Astrocyte (in vitro differentiated cells and primary cell): ENCODE results near the gene CNTN6. TPM values are rescaled to one million over a fixed set of nuclear protein-coding genes. Genes with fewer than 3 reads are reported as not detected.

ENCODE experiments used
- DNase-seq: peaks from one replicate; pipeline ENCODE4 v3.0.0-alpha.2; 2010; ENCODE audit warnings: low read depth
- FAIRE-seq: peaks from 2 replicates; lab custom pipeline; 2011; peaks lifted over from hg19 to GRCh38; lab: Jason Lieb, UNC
- H2AFZ ChIP-seq: 2 replicates; pipeline ENCODE4 v1.6.0; 2012; ENCODE audit warnings: low read depth, low read length, inconsistent platforms
- H3K27ac ChIP-seq: 2 replicates; pipeline ENCODE4 v1.5.1; 2011; ENCODE audit warnings: low read depth, low read length, inconsistent platforms
- H3K27me3 ChIP-seq: 2 replicates; pipeline ENCODE4 v1.6.0; 2011; ENCODE audit warnings: low read length, inconsistent platforms; ENCODE audit not compliant: insufficient read depth
- H3K36me3 ChIP-seq: 2 replicates; pipeline ENCODE4 v1.5.1; 2011; ENCODE audit warnings: low read length, inconsistent platforms; ENCODE audit not compliant: insufficient read depth
- H3K4me1 ChIP-seq: 2 replicates; pipeline ENCODE4 v1.5.1; 2011; ENCODE audit warnings: low read length, inconsistent platforms; ENCODE audit not compliant: insufficient read depth
- H3K4me2 ChIP-seq: 2 replicates; pipeline ENCODE4 v1.6.0; 2012; ENCODE audit warnings: low read length, inconsistent platforms
- H3K4me3 ChIP-seq: 2 replicates; pipeline ENCODE4 v1.5.1; 2011; ENCODE audit warnings: low read depth, mild to moderate bottlenecking, low read length, inconsistent platforms; ENCODE audit not compliant: insufficient read depth
- H3K79me2 ChIP-seq: 2 replicates; pipeline ENCODE4 v1.6.0; 2012; ENCODE audit warnings: mild to moderate bottlenecking, low read length, inconsistent platforms; ENCODE audit not compliant: insufficient read depth
- H3K9ac ChIP-seq: 2 replicates; pipeline ENCODE4 v1.6.0; 2012; ENCODE audit warnings: mild to moderate bottlenecking, low read length, inconsistent platforms
- H3K9me3 ChIP-seq: 2 replicates; pipeline ENCODE4 v1.5.1; 2012; ENCODE audit warnings: low read depth, mild to moderate bottlenecking, low read length, inconsistent platforms; ENCODE audit not compliant: insufficient read depth
- H4K20me1 ChIP-seq: 2 replicates; pipeline ENCODE4 v1.6.0; 2012; ENCODE audit warnings: low read length, inconsistent platforms; ENCODE audit not compliant: insufficient read depth
- H3K27ac Mint-ChIP-seq: one replicate; pipeline ENCODE4 v1.8.0; 2021; ENCODE audit warnings: mild to moderate bottlenecking, mixed read lengths; ENCODE audit not compliant: unreplicated experiment
- H3K27me3 Mint-ChIP-seq: one replicate; pipeline ENCODE4 v1.8.0; 2021; ENCODE audit warnings: low read depth, mixed read lengths; ENCODE audit not compliant: unreplicated experiment
- H3K36me3 Mint-ChIP-seq: one replicate; pipeline ENCODE4 v1.8.0; 2021; ENCODE audit warnings: low read depth, mixed read lengths; ENCODE audit not compliant: unreplicated experiment
- H3K4me1 Mint-ChIP-seq: one replicate; pipeline ENCODE4 v1.8.0; 2021; ENCODE audit warnings: low read depth, mixed read lengths; ENCODE audit not compliant: unreplicated experiment
- H3K4me3 Mint-ChIP-seq: one replicate; pipeline ENCODE4 v1.8.0; 2021; ENCODE audit warnings: mild to moderate bottlenecking, moderate library complexity, mixed read lengths; ENCODE audit not compliant: unreplicated experiment
- H3K9me3 Mint-ChIP-seq: one replicate; pipeline ENCODE4 v1.8.0; 2021; ENCODE audit warnings: mild to moderate bottlenecking, mixed read lengths; ENCODE audit not compliant: unreplicated experiment
- EZH2 ChIP-seq: IDR thresholded peaks from 2 replicates; pipeline ENCODE4 v1.6.1; 2012; ENCODE audit warnings: mild to moderate bottlenecking, low read length, inconsistent platforms; ENCODE audit not compliant: insufficient read depth
- total RNA-seq: library from RNA; stranded (reverse); gene quantifications from 2 replicates; pipeline ENCODE4 v1.2.1, GENCODE V29; 2021
- TF ChIP-seq, protein P1 (sequence below): IDR thresholded peaks from 2 replicates; pipeline ENCODE4 v1.5.1; 2011; ENCODE audit warnings: low read depth, mild to moderate bottlenecking, inconsistent platforms, low read length, moderate library complexity; ENCODE audit not compliant: insufficient read depth

The CNTN6 gene
- total RNA-seq, 1 donor from 2014 or later: not detected

- H3K36me3 ChIP-seq: no peaks in the 10 kb centered on the region
- no peak overlapping the region for H3K27ac ChIP-seq
- H4K20me1 ChIP-seq: no peaks in the 10 kb centered on the region
- no peaks in the 10 kb centered on the region for H3K36me3 Mint-ChIP-seq
- no peaks in the 10 kb centered on the region for H3K9me3 ChIP-seq
- no peak overlapping the region for H3K4me3 Mint-ChIP-seq
- H3K4me1 Mint-ChIP-seq: no peaks in the 10 kb centered on the region
- no peaks in the 10 kb centered on the region for H3K27me3 ChIP-seq
- peaks cover 7% of the 10 kb centered on the region for H3K9me3 Mint-ChIP-seq
- TF ChIP-seq, protein P1, sequence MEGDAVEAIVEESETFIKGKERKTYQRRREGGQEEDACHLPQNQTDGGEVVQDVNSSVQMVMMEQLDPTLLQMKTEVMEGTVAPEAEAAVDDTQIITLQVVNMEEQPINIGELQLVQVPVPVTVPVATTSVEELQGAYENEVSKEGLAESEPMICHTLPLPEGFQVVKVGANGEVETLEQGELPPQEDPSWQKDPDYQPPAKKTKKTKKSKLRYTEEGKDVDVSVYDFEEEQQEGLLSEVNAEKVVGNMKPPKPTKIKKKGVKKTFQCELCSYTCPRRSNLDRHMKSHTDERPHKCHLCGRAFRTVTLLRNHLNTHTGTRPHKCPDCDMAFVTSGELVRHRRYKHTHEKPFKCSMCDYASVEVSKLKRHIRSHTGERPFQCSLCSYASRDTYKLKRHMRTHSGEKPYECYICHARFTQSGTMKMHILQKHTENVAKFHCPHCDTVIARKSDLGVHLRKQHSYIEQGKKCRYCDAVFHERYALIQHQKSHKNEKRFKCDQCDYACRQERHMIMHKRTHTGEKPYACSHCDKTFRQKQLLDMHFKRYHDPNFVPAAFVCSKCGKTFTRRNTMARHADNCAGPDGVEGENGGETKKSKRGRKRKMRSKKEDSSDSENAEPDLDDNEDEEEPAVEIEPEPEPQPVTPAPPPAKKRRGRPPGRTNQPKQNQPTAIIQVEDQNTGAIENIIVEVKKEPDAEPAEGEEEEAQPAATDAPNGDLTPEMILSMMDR: no peak
- no peak for TF ChIP-seq EZH2
- no peaks in the 10 kb centered on the region for H3K79me2 ChIP-seq
- H3K27me3 Mint-ChIP-seq: no peaks in the 10 kb centered on the region
- no peak overlapping the region for H3K4me2 ChIP-seq
- no peak for DNase-seq
- FAIRE-seq: no peak
- no peak overlapping the region for H2AFZ ChIP-seq
- H3K9ac ChIP-seq: no peak overlapping the region
- no peak overlapping the region for H3K27ac Mint-ChIP-seq
- H3K4me1 ChIP-seq: no peaks in the 10 kb centered on the region
- no peak overlapping the region for H3K4me3 ChIP-seq
Observed at GRCh38 chr3:1171320-1171719, 78.5 kb downstream of the CNTN6 start.

GRCh38 chr3:1172644-1173043, 79.8 kb downstream of the CNTN6 start:
- Histone ChIP-seq H2AFZ (no peak overlapping the region), H3K27me3 (no peaks in the 10 kb centered on the region), H3K4me3 (no peak overlapping the region), H3K9ac (no peak overlapping the region), H3K27ac (no peak overlapping the region), H4K20me1 (no peaks in the 10 kb centered on the region), H3K79me2 (no peaks in the 10 kb centered on the region), H3K36me3 (no peaks in the 10 kb centered on the region), H3K4me2 (no peak overlapping the region), H3K9me3 (no peaks in the 10 kb centered on the region), H3K4me1 (no peaks in the 10 kb centered on the region)
- H3K9me3 Mint-ChIP-seq: peaks cover 2% of the 10 kb centered on the region
- H3K27ac Mint-ChIP-seq: no peak overlapping the region
- H3K4me3 Mint-ChIP-seq: no peak overlapping the region
- DNase-seq (no peak), FAIRE-seq (no peak)
- no peaks in the 10 kb centered on the region for H3K4me1 Mint-ChIP-seq
- H3K36me3 Mint-ChIP-seq: no peaks in the 10 kb centered on the region
- TF ChIP-seq EZH2: no peak
- TF ChIP-seq, protein P1: no peak
- H3K27me3 Mint-ChIP-seq: no peaks in the 10 kb centered on the region

DNA sequence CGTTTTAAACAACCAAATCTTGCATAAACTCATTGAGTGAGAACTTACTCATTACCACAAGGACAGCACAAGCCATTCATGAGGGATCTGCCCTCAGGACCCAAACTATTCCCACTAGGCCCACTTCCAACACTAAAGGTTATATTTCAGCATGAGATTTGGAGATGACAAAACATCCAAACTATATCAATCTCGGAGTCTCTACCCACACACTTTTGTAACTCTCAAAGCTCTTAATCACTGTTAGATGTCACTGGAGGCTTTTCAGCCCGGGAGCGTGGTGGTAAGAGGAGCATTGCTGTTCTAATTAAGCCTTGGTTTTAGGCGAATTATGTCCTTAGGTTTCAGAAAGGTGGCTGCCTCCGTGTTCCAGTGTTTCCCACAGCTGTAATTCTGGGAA, 86.3 kb downstream of the CNTN6 start:
- Mint-ChIP-seq H3K9me3 (no peaks in the 10 kb centered on the region), H3K27me3 (no peaks in the 10 kb centered on the region), H3K36me3 (no peaks in the 10 kb centered on the region), H3K4me1 (no peaks in the 10 kb centered on the region), H3K27ac (no peak overlapping the region), H3K4me3 (no peak overlapping the region)
- FAIRE-seq (no peak), DNase-seq (peak; percentile 75)
- Histone ChIP-seq H3K4me1 (peaks cover 4% of the 10 kb centered on the region), H2AFZ (no peak overlapping the region), H3K4me2 (no peak overlapping the region), H3K27ac (no peak overlapping the region), H3K9me3 (no peaks in the 10 kb centered on the region), H3K4me3 (no peak overlapping the region), H3K79me2 (no peaks in the 10 kb centered on the region), H3K27me3 (no peaks in the 10 kb centered on the region), H4K20me1 (no peaks in the 10 kb centered on the region), H3K9ac (no peak overlapping the region), H3K36me3 (no peaks in the 10 kb centered on the region)
- no peak for TF ChIP-seq EZH2
- TF ChIP-seq, protein P1: no peak
